DMS53 treated with DMSO at 0.1 percent for 48 hours (cell line): ENCODE data around the gene MIDN.

Experiments
- DNase-seq: peaks from one replicate; lab custom pipeline; 2025; ENCODE audit not compliant: unreplicated experiment; lab: John Stamatoyannopoulos, UW

MIDN gene

GRCh38 chr19:1269065-1269477 is 20.7 kb downstream of the MIDN start, which contains the start of gene CIRBP:
TSS of gene CIRBP (plus strand) at chr19:1269332. CDS start at chr19:1270934, 1,602 bp downstream.
- DNase-seq, result peak; percentile 87

GRCh38 chr19:1269478-1270212 is 21.3 kb downstream of the MIDN start:
- peak; percentile 41 for DNase-seq

GRCh38 chr19:1270213-1270853 is 21.9 kb downstream of the MIDN start:
- no peak for DNase-seq

GRCh38 chr19:1270854-1271527 is 22.6 kb downstream of the MIDN start:
- DNase-seq, result no peak

- DNase-seq, result no peak
These were observed 23.4 kb downstream of the MIDN start for GRCh38 chr19:1271528-1272422.

GRCh38 chr19:1272423-1273262 is 24.3 kb downstream of the MIDN start:
- no peak for DNase-seq

- DNase-seq, result no peak
These were observed 25.1 kb downstream of the MIDN start for GRCh38 chr19:1273263-1274041.

GRCh38 chr19:1274081-1274851 is 25.9 kb downstream of the MIDN start:
- no peak for DNase-seq

GRCh38 chr19:1274852-1275259 is 26.5 kb downstream of the MIDN start:
- DNase-seq, result no peak

- peak; percentile 76 for DNase-seq
These were observed 27.0 kb downstream of the MIDN start, which contains the start of gene FAM174C for GRCh38 chr19:1275260-1275975. TSS of gene FAM174C (plus strand) at chr19:1275530. CDS start at chr19:1275550, 20 bp downstream.

GRCh38 chr19:1275976-1276627 is 27.7 kb downstream of the MIDN start:
- no peak for DNase-seq

- no peak for DNase-seq
These were observed 28.2 kb downstream of the MIDN start for GRCh38 chr19:1276628-1277022.

- DNase-seq, result no peak
These were observed 28.7 kb downstream of the MIDN start for GRCh38 chr19:1277061-1277460.

GRCh38 chr19:1278074-1278473 is 29.7 kb downstream of the MIDN start:
- no peak for DNase-seq

- DNase-seq, result no peak
These were observed 30.6 kb downstream of the MIDN start for GRCh38 chr19:1278713-1279660.

- peak; percentile 48 for DNase-seq
These were observed 31.5 kb downstream of the MIDN start for GRCh38 chr19:1279782-1280341.
